Measurements from ENCODE around the gene GGA1. TPM values are rescaled to one million over a fixed set of nuclear protein-coding genes. Genes with fewer than 3 reads are reported as not detected.

GGA1 gene
- total RNA-seq, 2 donors from 2014 or later, result 43.9 to 146 TPM

DNA sequence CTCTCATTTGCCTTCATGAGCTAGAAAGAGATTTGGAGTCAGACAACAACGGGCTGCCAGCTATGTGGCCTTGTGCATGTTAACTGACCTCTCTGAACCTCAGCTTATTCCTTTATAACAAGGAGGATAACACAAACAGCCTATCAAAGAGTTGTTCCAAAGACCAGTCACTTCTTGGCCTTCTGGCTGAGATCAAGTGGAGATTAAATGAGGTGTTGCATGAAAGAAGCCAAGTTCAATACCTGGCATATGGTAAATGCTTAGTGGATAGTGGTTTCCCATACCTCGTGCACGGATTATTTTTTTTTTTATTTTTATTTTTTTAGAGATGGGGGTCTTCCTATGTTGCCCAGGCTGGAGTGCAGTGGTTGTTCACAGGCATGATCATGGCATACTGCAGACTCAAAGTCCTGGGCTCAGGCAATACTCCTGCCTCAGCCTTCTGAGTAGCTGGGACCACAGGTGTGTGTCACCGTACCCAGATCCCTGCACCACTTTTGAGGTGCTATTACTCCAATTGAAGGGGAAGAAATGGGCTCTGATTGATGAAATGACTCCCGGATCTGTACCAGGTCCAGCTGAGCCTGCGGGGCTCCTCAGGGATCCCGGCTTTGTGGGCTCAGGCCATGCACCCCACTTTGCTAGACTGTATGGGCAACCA, 71.7 kb downstream of the GGA1 start:
- TF ChIP-seq CTCF (IDR thresholded peaks at IDR 0.05) (no peak), POLR2AphosphoS5 (IDR thresholded peaks at IDR 0.05) (no peak), POLR2A (IDR thresholded peaks at IDR 0.05) (no peak)
- no peaks in the 10 kb centered on the region for H3K36me3 ChIP-seq
- H3K4me3 ChIP-seq, result no peak overlapping the region
- no peak overlapping the region for H3K27ac ChIP-seq
- peaks cover 8% of the 10 kb centered on the region for H3K4me1 ChIP-seq (replicated peaks)
- no peaks in the 10 kb centered on the region for H3K27me3 ChIP-seq (replicated peaks; ENCODE audit: insufficient read depth)
- WGBS, result 65% methylated on average over 7 of the region's 7 CpGs
- H3K9me3 ChIP-seq, result no peaks in the 10 kb centered on the region
- no peak for DNase-seq (ENCODE audit: low spot score)
- intact Hi-C loops (cut with DNase I), result loop anchor here (2.0 kb wide), 1 partner anchor 58 kb away; no protein-coding TSS in a partner anchor

GRCh38 chr22:37681001-37681424, 72.4 kb downstream of the GGA1 start:
- Histone ChIP-seq H3K9me3 (no peaks in the 10 kb centered on the region), H3K27ac (no peak overlapping the region), H3K36me3 (no peaks in the 10 kb centered on the region), H3K27me3 (replicated peaks; ENCODE audit: insufficient read depth) (no peaks in the 10 kb centered on the region), H3K4me1 (replicated peaks) (peaks cover 7% of the 10 kb centered on the region), H3K4me3 (no peak overlapping the region)
- 73% methylated on average over 2 of the region's 2 CpGs for WGBS
- intact Hi-C loops (cut with DNase I), result loop anchor here (2.0 kb wide), 1 partner anchor 58 kb away; no protein-coding TSS in a partner anchor
- DNase-seq (ENCODE audit: low spot score), result no peak
- no peak for TF ChIP-seq CTCF (IDR thresholded peaks at IDR 0.05)
- TF ChIP-seq POLR2A (IDR thresholded peaks at IDR 0.05), result no peak
- no peak for TF ChIP-seq POLR2AphosphoS5 (IDR thresholded peaks at IDR 0.05)

DNA sequence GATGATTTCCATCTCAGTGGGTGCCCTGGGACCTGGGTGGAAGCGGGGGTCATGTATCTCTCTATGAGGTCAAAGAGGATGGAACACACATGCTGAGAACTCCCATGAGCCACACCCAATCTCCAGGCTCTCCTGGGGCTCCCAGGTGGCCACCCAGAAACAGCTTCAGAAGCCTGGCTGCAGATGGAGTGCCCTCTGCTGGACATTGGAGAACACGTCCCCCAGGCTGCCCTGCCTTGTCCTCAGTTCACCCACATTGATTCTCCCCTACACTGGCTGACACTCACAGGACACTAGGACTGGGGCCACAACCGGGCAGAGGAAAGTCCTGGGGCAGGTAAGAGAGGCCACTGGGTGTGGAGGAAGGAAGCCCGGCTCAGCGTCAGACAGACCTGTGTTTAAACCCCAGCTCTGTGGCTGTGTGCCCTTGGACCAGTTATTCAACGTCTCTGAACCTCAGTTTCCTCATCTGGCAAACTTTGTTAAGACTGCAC, 73.0 kb downstream of the GGA1 start:
- peak; percentile 54 for DNase-seq (ENCODE audit: low spot score)
- peak; percentile 37 for TF ChIP-seq POLR2AphosphoS5 (IDR thresholded peaks at IDR 0.05)
- TF ChIP-seq POLR2A (IDR thresholded peaks at IDR 0.05), result no peak
- peak; percentile 54 to 91 (median 82) for TF ChIP-seq CTCF (IDR thresholded peaks at IDR 0.05)
- WGBS, result 26% methylated on average over 6 of the region's 6 CpGs
- no peak overlapping the region for H3K4me3 ChIP-seq
- H3K9me3 ChIP-seq, result no peaks in the 10 kb centered on the region
- H3K4me1 ChIP-seq (replicated peaks), result peaks cover 3% of the 10 kb centered on the region
- H3K27ac ChIP-seq, result no peak overlapping the region
- no peaks in the 10 kb centered on the region for H3K27me3 ChIP-seq (replicated peaks; ENCODE audit: insufficient read depth)
- no peaks in the 10 kb centered on the region for H3K36me3 ChIP-seq
- intact Hi-C loops (cut with DNase I), result loop anchor here (2.0 kb wide), 1 partner anchor 59 kb away; no protein-coding TSS in a partner anchor

Small RNAs within 50 kb of the gene (small RNA-seq; reads per million reads assigned to genes)
- gene RF00017 (0 reads per million in 2 donors), gene RN7SL385P (0 reads per million in 2 donors)

Other genes starting within 250 kb of the GGA1 start
- 1 to 10 TPM; 2.8 to 4.3 TPM for gene ELFN2, start 181.4 kb upstream of the GGA1 start, total RNA-seq
- gene MFNG, start 122.5 kb upstream of the GGA1 start, total RNA-seq, result 1 to 10 TPM; 4.4 to 7.3 TPM
- gene CARD10, start 89.4 kb upstream of the GGA1 start, total RNA-seq, result 10 to 100 TPM; 14.2 to 70.7 TPM
- gene CDC42EP1, start 48.4 kb upstream of the GGA1 start, total RNA-seq, result 10 to 100 TPM; 28.6 to 97.0 TPM
- not detected for gene LGALS2, start 28.7 kb upstream of the GGA1 start, total RNA-seq
- 10 to 100 TPM; 10.9 to 12.0 TPM for gene SH3BP1, start 30.8 kb downstream of the GGA1 start, total RNA-seq
- gene PDXP, start 49.9 kb downstream of the GGA1 start, total RNA-seq, result 10 to 100 TPM; 12.9 to 87.8 TPM
- 1,000 to 10,000 TPM in 1 of 2 donors, 100 to 1,000 TPM in 1; 365 to 1,063 TPM for gene LGALS1, start 66.8 kb downstream of the GGA1 start, total RNA-seq
- gene NOL12, start 77.5 kb downstream of the GGA1 start, total RNA-seq, result 10 to 100 TPM; 39.6 to 49.0 TPM
- 100 to 1,000 TPM; 114 to 115 TPM for gene TRIOBP, start 88.2 kb downstream of the GGA1 start, total RNA-seq
- gene GCAT, start 199.1 kb downstream of the GGA1 start, total RNA-seq, result 10 to 100 TPM; 37.8 to 92.7 TPM
- under 1 TPM in 1 of 2 donors, not detected in 1; 0.85 TPM for gene GALR3, start 214.5 kb downstream of the GGA1 start, total RNA-seq
- 10 to 100 TPM; 72.4 to 94.5 TPM for gene ANKRD54, start 235.5 kb downstream of the GGA1 start, total RNA-seq
- gene EIF3L, start 240.6 kb downstream of the GGA1 start, total RNA-seq, result 100 to 1,000 TPM; 385 to 501 TPM

All from prostate gland (tissue), 2 donors.